ENCODE data around the gene KATNAL1.
A peak's percentile ranks its signal among the peaks of the same experiment; 100 is the strongest.

Gene KATNAL1

GRCh38 chr13:30307194-30307970 lies at the start of gene KATNAL1:
TSS of gene KATNAL1 (minus strand) at chr13:30307551. CDS start at chr13:30283777, 23,774 bp downstream.
- DNase-seq (ENCODE audit: low read depth, low spot score): peak; percentile 17

- no peak for DNase-seq (ENCODE audit: low read depth, low spot score)
These were observed 48.5 kb upstream of the KATNAL1 start for GRCh38 chr13:30355839-30356238.

- DNase-seq (ENCODE audit: low read depth, low spot score): no peak
These were observed 48.0 kb upstream of the KATNAL1 start for GRCh38 chr13:30355384-30355699.

- DNase-seq (ENCODE audit: low read depth, low spot score): no peak
These were observed 47.4 kb upstream of the KATNAL1 start for GRCh38 chr13:30354493-30355383.

GRCh38 chr13:30353471-30354215 lies 46.3 kb upstream of the KATNAL1 start:
- no peak for DNase-seq (ENCODE audit: low read depth, low spot score)

- no peak for DNase-seq (ENCODE audit: low read depth, low spot score)
These were observed 45.7 kb upstream of the KATNAL1 start for GRCh38 chr13:30353060-30353459.

- DNase-seq (ENCODE audit: low read depth, low spot score): no peak
These were observed 44.8 kb upstream of the KATNAL1 start for GRCh38 chr13:30352121-30352520.

- no peak for DNase-seq (ENCODE audit: low read depth, low spot score)
These were observed 39.4 kb upstream of the KATNAL1 start for GRCh38 chr13:30346789-30347167.

- DNase-seq (ENCODE audit: low read depth, low spot score): no peak
These were observed 38.9 kb upstream of the KATNAL1 start for GRCh38 chr13:30346153-30346788.

GRCh38 chr13:30345426-30346100 lies 38.2 kb upstream of the KATNAL1 start:
- no peak for DNase-seq (ENCODE audit: low read depth, low spot score)

GRCh38 chr13:30341815-30342570 lies 34.6 kb upstream of the KATNAL1 start:
- DNase-seq (ENCODE audit: low read depth, low spot score): no peak

GRCh38 chr13:30340331-30341250 lies 33.2 kb upstream of the KATNAL1 start:
- no peak for DNase-seq (ENCODE audit: low read depth, low spot score)

GRCh38 chr13:30339738-30340330 lies 32.5 kb upstream of the KATNAL1 start:
- no peak for DNase-seq (ENCODE audit: low read depth, low spot score)

- no peak for DNase-seq (ENCODE audit: low read depth, low spot score)
These were observed 31.6 kb upstream of the KATNAL1 start for GRCh38 chr13:30338952-30339351.

GRCh38 chr13:30338331-30338851 lies 31.0 kb upstream of the KATNAL1 start:
- DNase-seq (ENCODE audit: low read depth, low spot score): no peak

- no peak for DNase-seq (ENCODE audit: low read depth, low spot score)
These were observed 29.8 kb upstream of the KATNAL1 start for GRCh38 chr13:30337061-30337610.

GRCh38 chr13:30334663-30335386 lies 27.5 kb upstream of the KATNAL1 start:
- no peak for DNase-seq (ENCODE audit: low read depth, low spot score)

- no peak for DNase-seq (ENCODE audit: low read depth, low spot score)
These were observed 26.3 kb upstream of the KATNAL1 start for GRCh38 chr13:30333616-30334015.
